ENCODE results near the gene STK11IP. TPM values are rescaled to one million over a fixed set of nuclear protein-coding genes. Genes with fewer than 3 reads are reported as not detected.

Gene STK11IP
- total RNA-seq, 1 donor from 2014 or later: 14.0 TPM

- ATAC-seq: no peak
- intact Hi-C loops (cut with micrococcal nuclease): no loop called here
- DNase-seq: no peak
Measured at GRCh38 chr2:219612577-219613286, 15.1 kb downstream of the STK11IP start.

GRCh38 chr2:219613461-219614070 lies 15.9 kb downstream of the STK11IP start:
- DNase-seq (no peak), ATAC-seq (no peak)
- intact Hi-C loops (cut with micrococcal nuclease): no loop called here

- no peak for ATAC-seq
- intact Hi-C loops (cut with micrococcal nuclease): no loop called here
- no peak for DNase-seq
Measured at GRCh38 chr2:219614076-219614860, 16.6 kb downstream of the STK11IP start.

- intact Hi-C loops (cut with micrococcal nuclease): no loop called here
- ATAC-seq (no peak), DNase-seq (no peak)
Measured at GRCh38 chr2:219615036-219615435, 17.4 kb downstream of the STK11IP start.

GRCh38 chr2:219615894-219616293 lies 18.2 kb downstream of the STK11IP start:
- ATAC-seq (peak; percentile 59), DNase-seq (no peak)
- intact Hi-C loops (cut with micrococcal nuclease): no loop called here

- intact Hi-C loops (cut with micrococcal nuclease): no loop called here
- peak; percentile 87 for ATAC-seq
- DNase-seq: peak; percentile 74
Measured at GRCh38 chr2:219616550-219616949, 18.9 kb downstream of the STK11IP start.

GRCh38 chr2:219618733-219619122 lies 21.1 kb downstream of the STK11IP start:
- intact Hi-C loops (cut with micrococcal nuclease): no loop called here
- no peak for DNase-seq
- ATAC-seq: no peak

GRCh38 chr2:219619235-219619634 lies 21.6 kb downstream of the STK11IP start:
- no peak for ATAC-seq
- DNase-seq: no peak
- intact Hi-C loops (cut with micrococcal nuclease): no loop called here

- intact Hi-C loops (cut with micrococcal nuclease): no loop called here
- DNase-seq (no peak), ATAC-seq (no peak)
Measured at GRCh38 chr2:219620546-219620945, 22.9 kb downstream of the STK11IP start.

- no peak for ATAC-seq
- no peak for DNase-seq
- intact Hi-C loops (cut with micrococcal nuclease): no loop called here
Measured at GRCh38 chr2:219621935-219622334, 24.3 kb downstream of the STK11IP start.

GRCh38 chr2:219622472-219622871 lies 24.8 kb downstream of the STK11IP start:
- ATAC-seq: peak; percentile 24

GRCh38 chr2:219624565-219624964 lies 26.9 kb downstream of the STK11IP start:
- ATAC-seq (peak; percentile 61), DNase-seq (peak; percentile 75)
- intact Hi-C loops (cut with micrococcal nuclease): no loop called here

More at GRCh38 chr2:219622472-219622871, 24.8 kb downstream of the STK11IP start:
- intact Hi-C loops (cut with micrococcal nuclease): no loop called here
- DNase-seq: no peak

GRCh38 chr2:219625179-219625578 lies 27.5 kb downstream of the STK11IP start:
- ATAC-seq (no peak), DNase-seq (no peak)
- intact Hi-C loops (cut with micrococcal nuclease): no loop called here

GRCh38 chr2:219626540-219626939 lies 28.9 kb downstream of the STK11IP start:
- ATAC-seq (no peak), DNase-seq (no peak)
- intact Hi-C loops (cut with micrococcal nuclease): no loop called here

GRCh38 chr2:219627103-219628100 lies 29.7 kb downstream of the STK11IP start, which contains the start of gene SLC4A3:
SLC4A3 (plus strand) TSS chr2:219627630; CDS start chr2:219627993, 363 bp downstream.
- DNase-seq (peak; percentile 73), ATAC-seq (peak; percentile 22)
- intact Hi-C loops (cut with micrococcal nuclease): no loop called here

GRCh38 chr2:219628235-219628985 lies 30.8 kb downstream of the STK11IP start:
- intact Hi-C loops (cut with micrococcal nuclease): no loop called here
- DNase-seq: peak; percentile 50
- peak; percentile 12 for ATAC-seq

GRCh38 chr2:219628986-219629901 lies 31.6 kb downstream of the STK11IP start:
- ATAC-seq (peak; percentile 2), DNase-seq (peak; percentile 52)
- intact Hi-C loops (cut with micrococcal nuclease): no loop called here
